Smooth muscle cell (in vitro differentiated cells): ENCODE measurements around the gene SLC29A3. TPM values are rescaled to one million over a fixed set of nuclear protein-coding genes. Genes with fewer than 3 reads are reported as not detected.

Experiments used
- DNase-seq: peaks from one replicate; lab custom pipeline; 2025; ENCODE audit not compliant: unreplicated experiment; lab: John Stamatoyannopoulos, UW
- H2AFZ ChIP-seq: fragments of 200-600 bp; sonication (generic); 2 replicates; pipeline ENCODE4 v1.6.0; 2016; ENCODE audit warnings: antibody characterized with exemption, low read depth, mild to moderate bottlenecking
- H3F3A ChIP-seq: fragments of 200-600 bp; sonication (generic); 2 replicates; pipeline ENCODE4 v1.6.0; 2017; ENCODE audit warnings: antibody characterized with exemption, low read depth
- H3K27ac ChIP-seq: fragments of 200-600 bp; sonication (generic); 2 replicates; pipeline ENCODE4 v1.5.1; 2016; ENCODE audit warnings: low read depth, mild to moderate bottlenecking
- H3K27me3 ChIP-seq: fragments of 200-600 bp; sonication (generic); 2 replicates; pipeline ENCODE4 v1.6.1; 2016; ENCODE audit warnings: low read depth, mild to moderate bottlenecking
- H3K36me3 ChIP-seq: fragments of 200-600 bp; sonication (generic); 2 replicates; pipeline ENCODE4 v1.5.1; 2016; ENCODE audit warnings: low read depth
- H3K4me1 ChIP-seq: fragments of 200-600 bp; sonication (generic); 2 replicates; pipeline ENCODE4 v1.5.1; 2016; ENCODE audit warnings: low read depth
- H3K4me2 ChIP-seq: fragments of 200-600 bp; sonication (generic); 2 replicates; pipeline ENCODE4 v1.6.0; 2016; ENCODE audit warnings: mild to moderate bottlenecking
- H3K4me3 ChIP-seq: fragments of 200-600 bp; sonication (generic); 2 replicates; pipeline ENCODE4 v1.5.1; 2016; ENCODE audit warnings: mild to moderate bottlenecking
- H3K79me2 ChIP-seq: fragments of 200-600 bp; sonication (generic); 2 replicates; pipeline ENCODE4 v1.6.0; 2016; ENCODE audit warnings: low read depth, mild to moderate bottlenecking
- H3K9ac ChIP-seq: fragments of 200-600 bp; sonication (generic); 2 replicates; pipeline ENCODE4 v1.6.0; 2016; ENCODE audit warnings: low read depth
- H3K9me3 ChIP-seq: fragments of 200-600 bp; sonication (generic); replicated peaks from 2 replicates; pipeline ENCODE4 v1.5.1; 2016; ENCODE audit warnings: low read depth
- H4K20me1 ChIP-seq: fragments of 200-600 bp; sonication (generic); 2 replicates; pipeline ENCODE4 v1.6.0; 2016; ENCODE audit warnings: low read depth
- CTCF ChIP-seq: fragments of 200-600 bp; sonication (generic); IDR thresholded peaks from 2 replicates; pipeline ENCODE4 v1.5.1; 2017; ENCODE audit warnings: borderline replicate concordance, mild to moderate bottlenecking, antibody characterized with exemption; ENCODE audit not compliant: insufficient read depth, poor library complexity, severe bottlenecking
- WGBS: methylation state at CpG from one replicate; pipeline ENCODE4 v1.1.7; 2016; ENCODE audit warnings: low lambda C conversion rate; 5-methylcytosine and 5-hydroxymethylcytosine counted together
- polyA plus RNA-seq: library from polyadenylated mRNA; unstranded; fragments of >200 nt; fragmentation: Nextera tagmentation; extraction: Ambion mirVana; gene quantifications from 2 replicates; pipeline ENCODE4 v1.2.1, GENCODE V29; 2016
- total RNA-seq: library from RNA; depleted of rRNA; stranded (reverse); fragments of >200 nt; gene quantifications from 2 replicates; pipeline ENCODE4 v1.2.3, GENCODE V29; 2014

The SLC29A3 gene
- total and polyA plus RNA-seq, 2 experiments from 2014 or later, result 2.9 to 4.8 TPM

- Histone ChIP-seq H3K36me3 (no peaks in the 10 kb centered on the region), H2AFZ (no peak overlapping the region), H3K4me3 (no peak overlapping the region), H3K4me2 (no peak overlapping the region), H3K9me3 (no peaks in the 10 kb centered on the region), H3K27ac (no peak overlapping the region), H4K20me1 (no peaks in the 10 kb centered on the region), H3K27me3 (no peaks in the 10 kb centered on the region), H3F3A (no peaks in the 10 kb centered on the region), H3K79me2 (no peaks in the 10 kb centered on the region), H3K9ac (no peak overlapping the region), H3K4me1 (no peaks in the 10 kb centered on the region)
- TF ChIP-seq CTCF, result no peak
- DNase-seq, result no peak
- 83% methylated on average over 6 of the region's 6 CpGs for WGBS
Observed at GRCh38 chr10:71336632-71337031, 17.6 kb downstream of the SLC29A3 start.

- Histone ChIP-seq H3K27me3 (no peaks in the 10 kb centered on the region), H3K4me1 (no peaks in the 10 kb centered on the region), H4K20me1 (no peaks in the 10 kb centered on the region), H3K27ac (no peak overlapping the region), H2AFZ (no peak overlapping the region), H3K79me2 (no peaks in the 10 kb centered on the region), H3K9ac (no peak overlapping the region), H3K9me3 (no peaks in the 10 kb centered on the region), H3K4me3 (no peak overlapping the region), H3F3A (no peaks in the 10 kb centered on the region), H3K36me3 (no peaks in the 10 kb centered on the region), H3K4me2 (no peak overlapping the region)
- no peak for TF ChIP-seq CTCF
- WGBS, result 81% methylated on average over 13 of the region's 13 CpGs
- no peak for DNase-seq
Observed at GRCh38 chr10:71337219-71337701, 18.2 kb downstream of the SLC29A3 start.

DNA sequence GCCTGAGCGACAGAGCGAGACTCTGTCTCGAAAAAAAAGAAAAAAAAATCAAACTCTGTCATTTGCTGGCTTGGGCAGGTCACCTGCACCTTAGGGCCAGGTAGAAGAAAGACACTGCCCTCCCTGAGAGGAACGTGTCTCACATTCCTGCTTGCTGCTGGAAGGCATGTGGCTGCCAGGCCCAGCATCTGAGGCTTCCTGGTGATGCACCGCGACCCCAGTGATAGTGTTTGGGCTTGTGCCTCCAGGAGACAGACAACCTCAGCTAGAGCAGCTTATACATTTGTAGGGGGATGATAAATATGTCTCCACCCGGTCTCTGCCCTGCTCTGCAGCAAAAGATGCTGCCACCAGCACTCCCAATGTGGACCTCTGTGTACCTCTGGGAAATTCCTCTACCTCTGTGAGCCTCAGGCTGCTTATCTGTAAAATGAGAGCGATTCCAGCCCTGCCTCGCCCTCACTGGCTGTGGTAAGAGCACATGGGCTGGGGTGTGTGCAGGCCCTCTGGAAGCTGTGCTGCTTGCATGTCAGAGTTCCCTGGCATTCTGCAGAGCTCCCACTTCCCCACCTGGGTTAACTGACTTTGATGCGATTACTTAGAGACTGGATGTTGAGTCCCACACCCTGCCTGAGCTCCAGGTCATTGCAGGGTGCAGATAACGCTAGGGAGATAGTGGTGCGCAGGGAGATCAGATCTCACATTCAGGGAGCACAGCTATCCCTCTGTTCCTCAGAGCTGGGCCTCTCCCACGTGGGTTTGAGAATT lies 19.9 kb downstream of the SLC29A3 start:
- Histone ChIP-seq H3F3A (no peaks in the 10 kb centered on the region), H3K36me3 (no peaks in the 10 kb centered on the region), H3K79me2 (no peaks in the 10 kb centered on the region), H4K20me1 (no peaks in the 10 kb centered on the region), H3K27ac (no peak overlapping the region), H2AFZ (no peak overlapping the region), H3K4me1 (no peaks in the 10 kb centered on the region), H3K4me3 (no peak overlapping the region), H3K27me3 (no peaks in the 10 kb centered on the region), H3K4me2 (no peak overlapping the region), H3K9ac (no peak overlapping the region), H3K9me3 (no peaks in the 10 kb centered on the region)
- WGBS, result 81% methylated on average over 13 of the region's 13 CpGs
- no peak for TF ChIP-seq CTCF
- no peak for DNase-seq
